Epithelial cell of proximal tubule (primary cell): ENCODE measurements around the gene BAIAP2L2. TPM values are rescaled to one million over a fixed set of nuclear protein-coding genes. Genes with fewer than 3 reads are reported as not detected.
"Not testable (repeated sequence)": the region's sequence is repeated elsewhere in the genome, so short reads cannot be mapped to it uniquely, and the experiment has no call there.

Experiments used
- DNase-seq: peaks from one replicate; pipeline ENCODE4 v3.0.0-alpha.2; 2011; ENCODE audit warnings: low read depth
- H3K4me3 ChIP-seq: 2 replicates; pipeline ENCODE4 v1.5.1; 2011; ENCODE audit warnings: low read depth, mild to moderate bottlenecking, low read length
- total RNA-seq: library from RNA; depleted of rRNA; stranded (reverse); fragments of >200 nt; gene quantifications from 2 replicates; pipeline ENCODE4 v1.2.3, GENCODE V29; 2015
- TF ChIP-seq, protein P1 (sequence below): conservative IDR thresholded peaks from 2 replicates; pipeline ENCODE4 v1.5.1; 2012; ENCODE audit warnings: low read depth, mild to moderate bottlenecking, low read length

The BAIAP2L2 gene
- total RNA-seq, 1 donor from 2014 or later = 6.5 TPM

DNA sequence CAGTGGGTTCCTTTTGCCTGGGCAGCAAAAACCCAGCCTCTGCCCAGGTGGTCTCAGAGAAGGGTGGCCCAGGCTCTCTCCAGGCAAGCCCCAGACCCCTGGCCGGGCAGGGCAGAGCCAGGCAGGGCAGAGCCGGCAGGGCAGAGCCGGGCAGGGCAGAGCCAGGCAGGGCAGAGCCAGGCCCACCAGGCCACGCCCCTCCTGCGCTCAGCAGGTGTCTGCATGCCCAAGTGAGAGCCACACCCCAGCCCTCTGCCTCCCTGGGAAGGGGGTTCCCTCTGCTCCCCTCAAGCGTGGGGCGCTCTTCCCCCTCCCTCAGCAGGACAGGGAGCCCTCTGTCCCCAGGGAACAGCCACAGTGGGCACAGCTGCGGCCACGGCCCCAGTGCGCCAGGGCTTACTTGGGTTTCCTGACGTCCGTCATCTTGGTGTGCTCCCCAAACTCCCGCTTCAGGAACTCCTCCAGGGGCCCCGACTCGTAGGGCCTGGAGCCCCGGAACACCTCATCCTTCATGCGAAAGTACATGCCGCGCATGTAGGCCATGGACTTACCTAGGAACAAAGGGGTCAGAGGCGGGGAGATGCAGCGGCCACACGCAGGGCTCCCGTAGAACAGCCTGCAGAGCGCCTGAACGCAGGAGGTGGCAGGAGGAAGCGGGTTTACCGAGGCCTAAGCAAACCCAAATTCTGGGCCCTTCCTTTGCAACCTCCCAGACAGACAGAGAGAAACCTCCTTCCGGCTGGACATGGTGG, 10.1 kb upstream of the BAIAP2L2 start:
- no peak for DNase-seq
- H3K4me3 ChIP-seq = no peak overlapping the region
- TF ChIP-seq, protein P1, sequence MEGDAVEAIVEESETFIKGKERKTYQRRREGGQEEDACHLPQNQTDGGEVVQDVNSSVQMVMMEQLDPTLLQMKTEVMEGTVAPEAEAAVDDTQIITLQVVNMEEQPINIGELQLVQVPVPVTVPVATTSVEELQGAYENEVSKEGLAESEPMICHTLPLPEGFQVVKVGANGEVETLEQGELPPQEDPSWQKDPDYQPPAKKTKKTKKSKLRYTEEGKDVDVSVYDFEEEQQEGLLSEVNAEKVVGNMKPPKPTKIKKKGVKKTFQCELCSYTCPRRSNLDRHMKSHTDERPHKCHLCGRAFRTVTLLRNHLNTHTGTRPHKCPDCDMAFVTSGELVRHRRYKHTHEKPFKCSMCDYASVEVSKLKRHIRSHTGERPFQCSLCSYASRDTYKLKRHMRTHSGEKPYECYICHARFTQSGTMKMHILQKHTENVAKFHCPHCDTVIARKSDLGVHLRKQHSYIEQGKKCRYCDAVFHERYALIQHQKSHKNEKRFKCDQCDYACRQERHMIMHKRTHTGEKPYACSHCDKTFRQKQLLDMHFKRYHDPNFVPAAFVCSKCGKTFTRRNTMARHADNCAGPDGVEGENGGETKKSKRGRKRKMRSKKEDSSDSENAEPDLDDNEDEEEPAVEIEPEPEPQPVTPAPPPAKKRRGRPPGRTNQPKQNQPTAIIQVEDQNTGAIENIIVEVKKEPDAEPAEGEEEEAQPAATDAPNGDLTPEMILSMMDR = no peak

DNA sequence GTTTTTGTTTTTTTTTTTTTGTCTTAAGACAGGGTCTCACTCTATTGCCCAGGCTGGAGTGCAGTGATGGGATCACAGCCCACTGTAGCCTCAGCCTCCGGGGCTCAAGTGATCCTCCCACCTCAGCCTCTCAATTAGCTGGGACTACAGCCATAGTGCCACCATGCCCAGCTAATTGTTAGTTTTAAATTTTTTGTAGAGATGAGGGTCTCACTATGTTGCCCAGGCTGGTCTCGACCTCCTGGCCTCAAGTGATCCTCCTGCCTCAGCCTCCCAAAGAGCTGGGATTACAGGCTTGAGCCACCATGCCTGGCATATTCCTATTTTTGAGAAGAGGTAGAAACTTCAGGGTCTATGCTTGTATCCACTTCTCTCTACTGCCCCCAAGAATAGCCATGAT, 8.3 kb upstream of the BAIAP2L2 start:
- not testable (repeated sequence) for DNase-seq, H3K4me3 ChIP-seq

DNA sequence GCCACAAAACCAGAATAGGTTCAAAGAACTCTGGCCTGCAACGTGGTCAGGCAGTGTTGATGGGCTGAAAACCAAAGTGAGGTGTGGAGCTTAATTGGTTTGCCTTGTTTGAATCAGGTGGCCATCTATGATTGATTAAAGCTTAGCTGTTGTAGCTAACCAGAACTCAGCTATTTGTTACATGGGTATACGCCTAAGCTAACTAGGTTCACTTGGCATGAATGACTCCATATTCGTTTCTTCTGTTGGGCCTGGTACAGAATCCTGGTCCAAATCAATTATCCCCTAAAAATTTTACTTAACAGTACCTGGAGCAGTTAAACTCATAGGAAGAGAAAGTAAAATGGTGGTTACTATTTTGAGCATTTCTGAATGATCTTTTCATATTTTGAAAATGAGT, 7.7 kb upstream of the BAIAP2L2 start:
- no peak for DNase-seq
- H3K4me3 ChIP-seq = no peak overlapping the region
- TF ChIP-seq, protein P1 = no peak

DNA sequence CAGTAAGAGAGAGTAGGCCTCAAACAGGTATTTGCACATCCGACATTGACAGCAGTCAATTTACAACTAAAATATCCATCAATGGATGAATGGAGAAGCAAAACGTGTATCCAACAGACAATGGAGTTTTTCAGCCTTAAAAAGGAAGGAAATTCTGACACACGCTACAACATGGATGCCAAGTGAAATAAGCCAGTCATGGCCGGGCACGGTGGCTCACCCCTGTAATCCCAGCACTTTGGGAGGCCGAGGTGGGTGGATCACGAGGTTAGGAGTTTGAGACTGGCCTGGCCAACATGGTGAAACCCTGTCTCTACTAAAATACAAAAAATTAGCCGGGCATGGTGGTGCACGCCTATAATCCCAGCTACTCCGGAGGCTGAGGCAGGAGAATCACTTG, 7.1 kb upstream of the BAIAP2L2 start:
- not testable (repeated sequence) for DNase-seq, H3K4me3 ChIP-seq

DNA sequence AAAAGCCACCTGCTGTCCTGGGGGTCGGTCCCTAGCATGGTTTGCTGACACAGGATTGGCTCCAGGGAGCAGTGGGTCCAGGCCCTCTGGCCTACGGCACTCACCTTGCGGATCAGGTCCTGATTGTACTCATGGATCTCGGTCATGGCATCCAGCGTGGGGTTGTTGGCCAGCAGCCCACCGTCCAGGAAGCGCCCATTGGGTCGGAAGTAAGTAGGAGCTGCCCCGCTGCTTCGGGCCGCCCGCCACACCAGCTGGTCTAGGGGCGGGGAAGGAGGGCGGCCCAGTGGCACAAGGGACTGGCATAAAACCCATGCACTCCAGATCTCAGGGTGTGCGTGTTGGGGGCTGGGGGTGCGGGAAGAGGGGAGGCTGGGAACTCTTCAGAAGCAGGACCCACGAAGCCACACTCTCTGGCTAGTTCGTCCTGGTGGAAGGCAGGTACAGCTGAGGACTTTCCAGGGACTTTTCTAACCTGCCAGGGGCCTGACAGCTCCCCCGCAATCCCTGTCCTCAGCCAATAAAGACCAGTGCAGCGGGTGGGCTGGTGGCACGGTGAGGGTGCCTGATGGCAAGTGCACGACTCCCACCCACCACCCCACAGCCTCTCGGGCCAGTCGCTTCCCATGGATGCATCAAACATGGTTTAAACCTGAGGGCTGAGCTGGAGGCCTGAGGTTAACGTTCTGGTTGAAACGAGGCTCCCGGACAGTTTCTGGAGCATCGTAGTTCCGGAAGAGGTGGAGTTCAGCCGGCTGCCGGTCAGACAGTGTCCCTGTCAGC, 5.1 kb upstream of the BAIAP2L2 start:
- DNase-seq = no peak
- TF ChIP-seq, protein P1 = no peak
- no peak overlapping the region for H3K4me3 ChIP-seq

DNA sequence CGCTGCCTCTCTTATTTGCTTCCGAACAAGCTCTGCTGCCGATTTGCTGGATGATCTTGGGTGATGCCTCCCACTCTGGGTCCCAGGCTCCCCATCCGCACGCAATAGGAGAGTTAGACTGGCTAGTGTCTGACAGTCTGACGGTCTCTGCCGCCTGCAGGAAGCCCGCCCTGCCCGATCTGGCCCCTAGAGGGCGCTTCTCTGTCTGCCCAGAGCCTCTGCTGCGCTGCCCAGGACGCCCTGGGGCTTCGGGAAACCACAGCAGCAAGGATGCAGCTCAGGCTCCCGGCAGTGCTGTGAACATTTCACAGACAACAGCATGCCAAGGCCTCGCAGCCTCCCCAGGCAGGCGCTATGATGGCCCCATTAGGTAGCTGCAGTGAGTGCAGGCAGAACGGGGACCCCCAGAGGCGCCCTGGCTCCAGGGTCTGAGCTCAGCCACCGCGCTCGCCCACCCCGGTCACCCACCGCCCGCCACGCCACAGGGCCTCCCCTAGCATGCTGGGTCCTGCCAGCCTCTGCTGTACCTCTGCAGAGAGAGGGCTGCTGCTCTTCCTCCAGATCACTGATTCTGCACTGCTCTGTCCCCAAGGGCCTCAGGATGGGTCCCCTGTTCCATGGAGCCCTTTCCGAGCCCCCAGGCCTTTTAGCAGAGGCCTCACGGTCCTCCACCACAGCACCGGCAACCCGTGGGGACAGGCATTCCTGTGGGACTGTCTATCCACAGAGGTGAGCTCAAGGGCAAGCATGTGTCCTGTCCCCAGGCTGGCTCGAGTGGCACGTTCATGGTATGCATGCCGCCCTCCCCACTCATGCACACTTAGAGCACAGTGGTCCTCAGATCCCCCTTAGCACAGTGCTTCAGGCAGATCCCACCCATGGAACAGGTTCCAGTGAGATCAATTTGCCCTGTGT, 4.3 kb upstream of the BAIAP2L2 start:
- H3K4me3 ChIP-seq = no peak overlapping the region
- no peak for DNase-seq
- TF ChIP-seq, protein P1 = peak; percentile 90

DNA sequence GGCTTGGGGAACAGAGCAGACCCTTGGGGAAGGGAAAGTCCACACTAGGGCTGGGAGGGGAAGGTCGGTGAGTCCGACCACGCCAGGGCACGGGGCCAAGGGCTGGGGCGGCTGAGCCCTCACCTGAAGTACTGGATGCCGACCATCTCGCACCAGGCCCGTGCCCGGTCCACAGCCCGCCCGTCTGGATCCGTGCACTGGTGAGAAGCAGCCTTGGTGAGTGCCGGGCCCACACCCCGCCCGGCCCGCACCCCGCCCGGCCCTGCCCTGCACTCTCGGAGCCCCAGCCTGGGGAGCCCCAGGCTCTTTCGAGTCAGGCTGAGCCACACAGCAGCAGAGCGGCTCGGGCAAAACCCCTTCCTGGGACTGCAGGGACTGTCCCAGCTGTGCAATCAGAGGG, 1.9 kb upstream of the BAIAP2L2 start:
- peak overlapping the region; percentile 84 for H3K4me3 ChIP-seq
- no peak for DNase-seq
- TF ChIP-seq, protein P1 = no peak
